ENCODE measurements around the gene CRTC3. TPM values are rescaled to one million over a fixed set of nuclear protein-coding genes. Genes with fewer than 3 reads are reported as not detected.
A peak's percentile ranks its signal among the peaks of the same experiment; 100 is the strongest.

Gene CRTC3
- total and polyA plus RNA-seq, 2 of the 13 experiments (the other 11 are each of a cell fraction or from before 2014, with no cell fraction given), result 8.4 to 11.8 TPM

- no peak for TF ChIP-seq TCF12 (IDR thresholded peaks at IDR 0.05)
- peak; percentile 45; the same call in 1 of the 2 replicates for TF ChIP-seq TCF12 (CRISPR knock-in tag; IDR thresholded peaks at IDR 0.05)
- TF ChIP-seq CC2D1A (CRISPR knock-in tag; IDR thresholded peaks at IDR 0.05), result 0 out of 2 replicates have a peak, but pooled peaks have one; percentile 48
- peak; percentile 74; the same call in 1 of the 2 replicates for TF ChIP-seq MXD4 (CRISPR knock-in tag; IDR thresholded peaks at IDR 0.05)
- TF ChIP-seq HNF1B (CRISPR knock-in tag; IDR thresholded peaks at IDR 0.05), result peak; percentile 85; the same call in 1 of the 2 replicates
- no peak for TF ChIP-seq MXD1 (CRISPR knock-in tag; IDR thresholded peaks at IDR 0.05)
- peak; percentile 95 for TF ChIP-seq SAP130 (CRISPR knock-in tag; IDR thresholded peaks at IDR 0.05; ENCODE audit: low read depth)
- peak; percentile 71 for TF ChIP-seq MIER2 (CRISPR knock-in tag; IDR thresholded peaks at IDR 0.05)
- TF ChIP-seq GATAD2A (CRISPR knock-in tag; IDR thresholded peaks at IDR 0.05), result peak; percentile 99
- TF ChIP-seq ZNF710 (CRISPR knock-in tag; IDR thresholded peaks at IDR 0.05; ENCODE audit: borderline replicate concordance), result peak; percentile 53; the same call in 1 of the 2 replicates
- no peak; the same call in 1 of the 2 replicates for TF ChIP-seq TFAP4 (IDR thresholded peaks at IDR 0.05; ENCODE audit: borderline replicate concordance, low read depth)
- no peak for TF ChIP-seq CBX2 (IDR thresholded peaks at IDR 0.05; ENCODE audit: low read depth, low read length)
- TF ChIP-seq CBX2 (CRISPR knock-in tag; IDR thresholded peaks at IDR 0.05; ENCODE audit: low read depth), result 0 out of 2 replicates have a peak, but pooled peaks have one; percentile 43
- TF ChIP-seq PREB (CRISPR knock-in tag; IDR thresholded peaks at IDR 0.05), result no peak
- peak; percentile 47; the same call in 1 of the 2 replicates for TF ChIP-seq TSC22D2 (CRISPR knock-in tag; IDR thresholded peaks at IDR 0.05; ENCODE audit: borderline replicate concordance)
- TF ChIP-seq ZSCAN29 (CRISPR knock-in tag; conservative IDR thresholded peaks at IDR 0.05), result peak; percentile 70; the same call in 1 of the 2 replicates
- TF ChIP-seq THAP9 (CRISPR knock-in tag; IDR thresholded peaks at IDR 0.05; ENCODE audit: borderline replicate concordance), result no peak
- TF ChIP-seq GLMP (CRISPR knock-in tag; IDR thresholded peaks at IDR 0.05; ENCODE audit: borderline replicate concordance), result no peak
- no peak for TF ChIP-seq KDM5B (CRISPR knock-in tag; IDR thresholded peaks at IDR 0.05; ENCODE audit: borderline replicate concordance)
Observed at GRCh38 chr15:90489944-90490343, 39.8 kb upstream of the CRTC3 start (continued).
